ENCODE results near the gene REEP1. TPM values are rescaled to one million over a fixed set of nuclear protein-coding genes. Genes with fewer than 3 reads are reported as not detected.

REEP1 gene
- total and polyA plus RNA-seq, 2 donors (not counting 1 experiment from before 2014, with no cell fraction given): not detected

DNA sequence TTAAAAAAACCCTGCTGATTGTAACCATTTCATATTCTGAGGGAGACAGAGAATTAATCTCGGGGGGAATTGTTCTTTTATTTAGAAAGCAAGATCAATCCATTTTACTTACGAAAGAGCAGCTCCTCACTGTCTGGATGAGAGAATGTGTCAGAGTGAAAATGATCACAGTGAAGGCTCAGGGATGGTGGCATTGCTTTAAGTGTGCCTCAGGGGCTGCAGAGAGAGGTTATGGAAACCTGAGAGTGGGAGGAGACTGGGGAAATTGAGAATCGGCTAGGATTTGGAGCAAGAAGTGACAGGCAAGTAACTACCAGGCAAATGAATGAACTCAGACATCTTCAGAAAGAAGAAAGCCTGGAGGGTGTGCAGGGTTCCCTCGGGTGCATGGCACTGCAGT lies 104.0 kb downstream of the REEP1 start:
- H2AFZ ChIP-seq (ENCODE audit: insufficient read depth, low read depth, low read length, poor library complexity, severe bottlenecking): no peak overlapping the region
- H3K4me3 Mint-ChIP-seq: no peak overlapping the region
- 94% methylated on average over 2 of the region's 4 CpGs for WGBS (ENCODE audit: insufficient coverage)

DNA sequence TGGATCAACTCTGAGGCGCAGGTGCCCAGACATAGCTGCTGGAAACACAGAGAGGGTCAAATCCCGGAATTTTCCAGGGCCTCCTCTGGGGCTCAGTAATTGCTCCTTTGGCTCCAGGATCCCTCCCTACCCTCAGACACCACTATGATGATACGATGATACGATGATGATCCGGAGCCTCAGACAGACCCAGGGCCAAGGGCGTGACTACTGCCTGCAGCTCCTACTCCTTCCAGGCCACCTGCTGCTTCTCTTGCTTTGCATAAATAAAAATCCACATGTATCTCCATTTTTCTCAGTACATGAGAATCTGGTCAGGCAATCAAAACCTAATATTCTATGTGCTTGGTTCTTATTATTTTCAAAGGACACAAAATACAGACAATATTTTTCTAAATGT lies 104.5 kb downstream of the REEP1 start:
- Histone ChIP-seq H4K20me1 (ENCODE audit: control insufficient read depth, insufficient read depth, low read length, poor library complexity, severe bottlenecking) (no peaks in the 10 kb centered on the region), H3K27me3 (replicated peaks in 1 of 4; ENCODE audit: control extremely low read depth in 1 of 4, control insufficient read depth in 3 of 4, insufficient read depth in 4 of 4, low read length in 3 of 4) (no peaks in the 10 kb centered on the region), H3K4me2 (replicated peaks; ENCODE audit: low read depth, low read length, poor library complexity, severe bottlenecking) (no peak overlapping the region), H3K79me2 (ENCODE audit: control insufficient read depth, insufficient read depth, low read length) (no peaks in the 10 kb centered on the region), H2AFZ (ENCODE audit: insufficient read depth, low read depth, low read length, poor library complexity, severe bottlenecking) (no peak overlapping the region), H3K9ac (ENCODE audit: low read length) (no peak overlapping the region), H3K4me3 (ENCODE audit: control extremely low read depth in 1 of 5, extremely low read depth in 1 of 5, insufficient read depth in 1 of 5, low read depth in 2 of 5, low read length in 4 of 5) (no peak overlapping the region), H3K4me1 (ENCODE audit: control insufficient read depth in 2 of 2, insufficient read depth in 2 of 2, low read length in 2 of 2) (peaks cover 27% of the 10 kb centered on the region in 2 donors), H3K36me3 (replicated peaks in 1 of 2; ENCODE audit: control extremely low read depth in 1 of 2, control insufficient read depth in 1 of 2, extremely low read depth in 1 of 2, insufficient read depth in 2 of 2, low read length in 1 of 2) (no peaks in the 10 kb centered on the region), H3K27ac (ENCODE audit: low read length in 2 of 2) (no peak overlapping the region), H3K9me3 (ENCODE audit: control extremely low read depth in 1 of 3, control insufficient read depth in 2 of 3, insufficient read depth in 1 of 3, low read length in 2 of 3) (no peaks in the 10 kb centered on the region)
- TF ChIP-seq EZH2 (IDR thresholded peaks at IDR 0.05; ENCODE audit: borderline replicate concordance, insufficient read depth, low read depth, low read length, poor library complexity, severe bottlenecking): no peak
- TF ChIP-seq CTCF (IDR thresholded peaks at IDR 0.05): no peak
- DNase-seq (no peak), ATAC-seq (ENCODE audit: low read depth) (no peak)
- ChIA-PET POLR2A (no interaction called here), CTCF (interaction anchor here (0.6 to 1.2 kb wide), 2 partner anchors 12 to 41 kb away, joined by 3 to 4 read pairs; no protein-coding TSS in a partner anchor)
- Mint-ChIP-seq H3K27ac (no peak overlapping the region), H3K4me3 (no peak overlapping the region), H3K4me1 (peaks cover 18% of the 10 kb centered on the region), H3K9me3 (ENCODE audit: insufficient read depth) (no peaks in the 10 kb centered on the region), H3K27me3 (no peaks in the 10 kb centered on the region)
- 95% methylated on average over 6 of the region's 6 CpGs for WGBS (ENCODE audit: insufficient coverage)
- intact Hi-C loops (cut with micrococcal nuclease): no loop called here

More for the DNA sequence above, 104.0 kb downstream of the REEP1 start:
- TF ChIP-seq EZH2 (IDR thresholded peaks at IDR 0.05; ENCODE audit: borderline replicate concordance, insufficient read depth, low read depth, low read length, poor library complexity, severe bottlenecking): no peak
- no peak for TF ChIP-seq CTCF (IDR thresholded peaks at IDR 0.05)
- H3K27me3 Mint-ChIP-seq: no peaks in the 10 kb centered on the region
- no peaks in the 10 kb centered on the region for H3K36me3 ChIP-seq (replicated peaks in 1 of 2; ENCODE audit: control extremely low read depth in 1 of 2, control insufficient read depth in 1 of 2, extremely low read depth in 1 of 2, insufficient read depth in 2 of 2, low read length in 1 of 2)
- no peaks in the 10 kb centered on the region for H3K27me3 ChIP-seq (replicated peaks in 1 of 4; ENCODE audit: control extremely low read depth in 1 of 4, control insufficient read depth in 3 of 4, insufficient read depth in 4 of 4, low read length in 3 of 4)
- no peak overlapping the region for H3K4me2 ChIP-seq (replicated peaks; ENCODE audit: low read depth, low read length, poor library complexity, severe bottlenecking)
- peaks cover 21% of the 10 kb centered on the region for H3K4me1 Mint-ChIP-seq
- intact Hi-C loops (cut with micrococcal nuclease): no loop called here
- no peak for ATAC-seq (ENCODE audit: low read depth)
- H4K20me1 ChIP-seq (ENCODE audit: control insufficient read depth, insufficient read depth, low read length, poor library complexity, severe bottlenecking): no peaks in the 10 kb centered on the region
- H3K9me3 Mint-ChIP-seq (ENCODE audit: insufficient read depth): no peaks in the 10 kb centered on the region
- no peak overlapping the region for H3K27ac Mint-ChIP-seq
- no peak for DNase-seq
- H3K9ac ChIP-seq (ENCODE audit: low read length): no peak overlapping the region
- no peaks in the 10 kb centered on the region for H3K79me2 ChIP-seq (ENCODE audit: control insufficient read depth, insufficient read depth, low read length)
- H3K4me3 ChIP-seq (ENCODE audit: control extremely low read depth in 1 of 5, extremely low read depth in 1 of 5, insufficient read depth in 1 of 5, low read depth in 2 of 5, low read length in 4 of 5): no peak overlapping the region
- peaks cover 29% of the 10 kb centered on the region in 2 donors for H3K4me1 ChIP-seq (ENCODE audit: control insufficient read depth in 2 of 2, insufficient read depth in 2 of 2, low read length in 2 of 2)
- H3K27ac ChIP-seq (ENCODE audit: low read length in 2 of 2): no peak overlapping the region
- POLR2A ChIA-PET: no interaction called here
- CTCF ChIA-PET: interaction anchor here (1.2 kb wide), 1 partner anchor 13 kb away, joined by 4 read pairs; no protein-coding TSS in a partner anchor
- H3K9me3 ChIP-seq (ENCODE audit: control extremely low read depth in 1 of 3, control insufficient read depth in 2 of 3, insufficient read depth in 1 of 3, low read length in 2 of 3): no peaks in the 10 kb centered on the region

Data from B cell (primary cell).